Activated CD4-positive, CD25-positive, alpha-beta regulatory T cell treated with anti-CD3 and anti-CD28 coated beads, Interleukin-2, amount 50 U/mL, for 24 hours (primary cell): Measurements from ENCODE around the gene CNTD1.
A peak's percentile ranks its signal among the peaks of the same experiment; 100 is the strongest.

ENCODE experiments used
- ATAC-seq, 2 donors: fragments of 150-1000 bp; cut with Tn5 transposase; one replicate each; pipeline ENCODE4 v1.10.0; 2021; ENCODE audit warnings: mild to moderate bottlenecking in 1 of 2, moderate library complexity in 1 of 2

The CNTD1 gene

GRCh38 chr17:42806249-42806648 lies 7.6 kb downstream of the CNTD1 start:
- ATAC-seq = no peak

- ATAC-seq = no peak
Measured at GRCh38 chr17:42809250-42809649, 10.6 kb downstream of the CNTD1 start.

- no peak for ATAC-seq
Measured at GRCh38 chr17:42814633-42815399, 16.2 kb downstream of the CNTD1 start.

GRCh38 chr17:42817866-42818265 lies 19.2 kb downstream of the CNTD1 start:
- no peak for ATAC-seq

GRCh38 chr17:42818379-42818778 lies 19.7 kb downstream of the CNTD1 start:
- no peak for ATAC-seq

- peak; percentile 30 to 44 for ATAC-seq
Measured at GRCh38 chr17:42819939-42820535, 21.4 kb downstream of the CNTD1 start.

GRCh38 chr17:42821176-42821575 lies 22.5 kb downstream of the CNTD1 start:
- no peak for ATAC-seq

- ATAC-seq = no peak
Measured at GRCh38 chr17:42827472-42827871, 28.8 kb downstream of the CNTD1 start.

GRCh38 chr17:42830971-42831370 lies 32.3 kb downstream of the CNTD1 start:
- no peak for ATAC-seq

- ATAC-seq = peak; percentile 55 to 69
Measured at GRCh38 chr17:42832213-42832933, 33.7 kb downstream of the CNTD1 start.

- peak; percentile 87 to 88 for ATAC-seq
Measured at GRCh38 chr17:42832934-42833766, 34.5 kb downstream of the CNTD1 start, which contains the start of gene PSME3. TSS of gene PSME3 (plus strand) at chr17:42833397. CDS start at chr17:42833632, 235 bp downstream.

GRCh38 chr17:42833767-42834422 lies 35.2 kb downstream of the CNTD1 start:
- ATAC-seq = no peak

GRCh38 chr17:42835732-42836131 lies 37.1 kb downstream of the CNTD1 start:
- ATAC-seq = no peak

- no peak for ATAC-seq
Measured at GRCh38 chr17:42841975-42842685, 43.5 kb downstream of the CNTD1 start.

- ATAC-seq = no peak
Measured at GRCh38 chr17:42843358-42843934, 44.8 kb downstream of the CNTD1 start.

- ATAC-seq = no peak
Measured at GRCh38 chr17:42844271-42844670, 45.6 kb downstream of the CNTD1 start, which contains the start of gene AOC2. TSS of gene AOC2 (plus strand) at chr17:42844580. CDS start at chr17:42844627, 47 bp downstream.

- no peak for ATAC-seq
Measured at GRCh38 chr17:42844761-42845555, 46.3 kb downstream of the CNTD1 start.

GRCh38 chr17:42845556-42845917 lies 46.9 kb downstream of the CNTD1 start:
- no peak for ATAC-seq

GRCh38 chr17:42845918-42846593 lies 47.4 kb downstream of the CNTD1 start:
- ATAC-seq = peak; percentile 78 to 83
